CD4-positive, alpha-beta T cell treated with Interleukin-6 for 4 hours (primary cell): ENCODE results near the gene PGAM1.
A peak's percentile ranks its signal among the peaks of the same experiment; 100 is the strongest.
"Not testable (repeated sequence)": the region's sequence is repeated elsewhere in the genome, so short reads cannot be mapped to it uniquely, and the experiment has no call there.

Source experiments
- DNase-seq: peaks from one replicate; pipeline ENCODE4 v3.0.0-alpha.2; 2020; ENCODE audit warnings: mixed read lengths

Gene PGAM1

DNA sequence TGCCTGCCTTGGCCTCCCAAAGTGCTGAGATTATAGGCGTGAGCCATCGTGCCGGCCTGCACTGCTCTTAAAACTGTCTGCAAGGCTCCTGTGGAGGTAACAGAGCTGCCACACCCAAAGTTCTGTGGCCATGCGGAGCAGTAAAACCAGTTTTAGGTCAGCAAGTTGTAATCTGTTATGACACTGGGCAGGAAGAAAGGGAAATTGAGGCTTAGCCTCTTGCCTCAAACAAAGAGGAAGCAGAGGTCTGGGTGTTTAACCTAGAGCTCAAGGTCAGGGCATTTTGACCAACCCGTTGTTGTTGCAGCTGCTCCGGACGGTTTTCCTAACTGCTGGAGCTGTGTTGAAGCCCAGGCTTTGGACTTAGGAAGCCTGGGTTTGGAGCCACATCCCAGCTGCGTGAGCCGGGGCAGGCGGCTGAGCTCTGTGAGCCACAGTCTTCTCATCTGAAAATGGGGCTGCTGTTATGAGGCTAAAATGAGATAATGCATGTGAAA lies 17.4 kb upstream of the PGAM1 start:
- DNase-seq = no peak

DNA sequence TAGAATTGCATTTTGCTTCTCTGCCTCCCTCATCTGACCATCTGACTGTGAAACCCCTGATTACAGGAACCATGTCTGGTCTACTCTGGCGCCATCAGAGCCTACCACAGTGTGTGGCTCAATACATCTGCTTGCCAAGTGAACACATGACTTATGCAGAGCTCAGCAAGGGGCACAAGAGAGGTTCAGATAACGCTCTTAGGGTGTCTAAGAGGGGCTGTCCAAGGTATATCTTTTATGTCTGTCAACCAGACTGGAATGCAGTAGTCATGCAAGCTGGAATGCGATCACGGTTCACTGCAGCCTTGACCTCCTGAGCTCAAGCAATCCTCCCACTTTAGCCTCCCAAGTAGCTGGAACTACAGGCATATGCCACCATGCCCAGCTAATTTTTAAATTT lies 14.6 kb upstream of the PGAM1 start:
- DNase-seq = no peak

DNA sequence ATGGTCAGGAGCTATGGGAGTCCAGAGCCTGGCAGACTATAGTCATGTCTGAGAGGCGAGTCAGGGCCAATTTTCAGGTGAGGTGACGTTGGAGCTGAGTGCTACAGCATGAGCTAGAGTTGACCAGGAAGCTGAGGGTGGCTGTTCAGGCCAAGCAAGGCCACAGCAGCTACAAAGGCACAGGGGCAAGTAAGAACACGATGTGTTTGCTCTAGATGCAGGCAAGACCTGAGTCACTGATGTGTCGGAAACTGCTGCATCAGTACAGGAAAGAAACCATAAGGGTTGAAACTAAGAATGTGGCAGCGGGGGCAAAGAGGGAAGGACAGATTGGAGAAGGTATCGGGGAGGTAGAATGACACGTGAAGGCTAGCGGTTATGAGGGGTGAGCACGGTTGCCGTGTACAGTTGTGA lies 13.1 kb upstream of the PGAM1 start:
- DNase-seq = peak; percentile 7

DNA sequence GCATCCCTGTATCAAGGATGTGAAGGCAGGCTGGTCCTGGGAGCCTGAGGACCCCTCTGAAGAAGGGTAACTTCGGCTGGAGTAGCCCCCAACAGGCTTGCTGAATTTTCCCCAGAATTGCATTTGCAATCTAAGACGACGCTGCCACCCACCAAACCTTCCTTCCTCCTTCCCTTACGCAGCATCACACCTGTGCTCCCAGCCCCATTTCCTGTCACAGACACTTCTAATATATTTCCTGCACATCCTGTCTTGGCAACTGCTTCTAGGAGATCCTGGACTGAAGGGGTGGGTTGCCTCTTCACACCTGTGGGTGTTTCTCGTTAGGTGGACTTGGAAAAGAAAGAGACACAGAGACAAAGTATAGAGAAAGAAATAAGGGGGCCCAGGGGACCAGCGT lies 9.4 kb upstream of the PGAM1 start:
- DNase-seq = peak; percentile 40

DNA sequence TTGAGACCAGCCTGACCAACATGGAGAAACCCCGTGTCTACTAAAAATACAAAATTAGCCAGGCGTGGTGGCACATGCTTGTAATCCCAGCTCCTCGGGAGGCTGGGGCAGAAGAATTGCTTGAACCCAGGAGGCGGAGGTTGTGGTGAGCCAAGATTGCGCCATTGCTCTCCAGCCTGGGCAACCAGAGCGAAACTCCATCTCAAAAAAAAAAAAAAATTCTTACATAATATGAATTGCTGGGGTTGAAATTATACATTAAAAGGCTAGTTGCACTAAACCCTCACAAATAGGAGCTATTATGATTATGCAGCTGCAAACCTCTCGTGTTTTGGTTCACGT lies 2.3 kb upstream of the PGAM1 start:
- DNase-seq = not testable (repeated sequence)

DNA sequence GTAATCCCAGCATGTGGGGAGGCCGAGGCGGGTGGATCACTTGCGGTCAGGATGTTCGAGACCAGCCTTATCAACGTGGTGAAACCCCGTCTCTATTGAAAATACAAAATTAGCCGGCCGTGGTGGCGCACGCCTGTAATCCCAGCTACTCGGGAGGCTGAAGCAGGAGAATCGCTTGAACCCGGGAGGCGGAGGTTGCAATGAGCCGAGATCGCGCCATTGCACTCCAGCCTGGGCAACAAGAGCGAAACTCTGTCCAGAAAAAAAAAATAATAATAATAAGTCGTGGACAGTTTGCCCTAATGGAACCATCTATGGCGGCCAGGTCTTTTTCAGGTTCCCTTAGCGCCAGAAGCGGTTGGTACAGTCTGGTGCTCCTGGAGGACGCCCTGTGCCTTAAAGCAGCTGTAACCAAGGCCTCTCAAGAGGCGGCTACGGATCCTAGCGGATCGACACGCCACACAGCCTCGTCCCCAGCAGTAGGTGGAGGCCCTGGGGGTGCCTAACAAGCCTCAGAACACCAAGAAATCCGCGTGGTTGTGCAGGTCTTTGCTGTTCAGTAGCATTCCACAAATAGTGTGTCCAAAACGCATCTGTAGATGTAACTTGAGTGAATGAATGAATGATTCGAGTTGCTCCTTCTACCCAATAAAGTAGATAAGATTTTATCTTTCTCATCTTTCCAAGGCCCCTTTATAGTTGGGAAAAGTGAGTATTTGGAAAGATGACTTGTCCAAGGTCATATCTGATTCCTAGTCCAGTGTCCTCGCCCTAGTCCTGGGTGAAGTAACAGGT lies 982 bp downstream of the PGAM1 start:
- peak; percentile 11 for DNase-seq

DNA sequence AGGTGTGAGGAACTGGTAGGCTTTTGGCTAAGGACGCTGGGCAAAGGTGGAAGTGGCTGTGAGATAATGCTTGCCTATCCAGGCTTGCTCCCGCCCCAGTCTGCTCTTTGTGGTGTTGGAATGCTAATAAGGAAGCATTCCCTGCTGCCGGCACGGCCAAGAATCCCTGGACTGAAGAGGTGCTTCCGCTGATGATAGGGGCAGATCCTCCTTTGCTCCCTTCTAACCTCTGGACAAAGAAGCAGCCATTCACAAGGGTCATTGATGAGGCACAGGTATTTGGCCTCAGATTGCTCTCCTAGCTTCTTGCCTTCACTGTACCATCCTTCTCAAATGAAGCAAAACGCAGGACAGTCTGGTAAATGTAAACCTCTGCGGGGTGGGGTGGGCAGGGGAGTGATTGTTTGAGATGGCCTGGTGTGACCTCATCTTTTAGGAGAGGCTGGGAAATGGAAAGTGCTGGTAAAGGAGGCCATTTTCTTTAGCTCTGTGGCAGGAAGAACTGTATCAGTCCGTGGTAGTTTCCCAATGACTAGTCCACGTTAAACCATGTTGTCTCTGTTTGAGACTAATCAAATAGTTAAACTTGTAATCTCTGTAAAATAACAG lies 1.7 kb downstream of the PGAM1 start:
- no peak for DNase-seq

DNA sequence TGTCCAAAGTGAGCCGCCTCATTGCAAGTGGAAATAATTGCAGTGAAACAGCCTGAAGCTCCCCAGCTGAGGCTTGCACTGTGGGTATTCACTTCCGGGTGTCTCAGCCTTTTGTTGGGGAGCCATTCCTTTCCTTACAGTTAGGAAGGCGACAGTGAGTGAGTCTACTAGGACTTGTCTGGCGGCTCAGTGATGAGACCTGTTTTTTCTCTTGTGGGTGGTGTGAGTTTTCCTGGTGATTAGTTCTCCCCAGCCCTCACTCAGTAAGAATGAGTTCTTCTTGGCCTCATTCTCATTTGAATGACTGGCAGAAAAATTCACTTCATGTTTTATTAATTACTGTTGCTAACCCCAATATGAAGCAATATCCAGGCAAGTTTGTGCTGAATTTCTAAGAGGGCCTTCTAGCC lies 2.6 kb downstream of the PGAM1 start:
- peak; percentile 40 for DNase-seq

DNA sequence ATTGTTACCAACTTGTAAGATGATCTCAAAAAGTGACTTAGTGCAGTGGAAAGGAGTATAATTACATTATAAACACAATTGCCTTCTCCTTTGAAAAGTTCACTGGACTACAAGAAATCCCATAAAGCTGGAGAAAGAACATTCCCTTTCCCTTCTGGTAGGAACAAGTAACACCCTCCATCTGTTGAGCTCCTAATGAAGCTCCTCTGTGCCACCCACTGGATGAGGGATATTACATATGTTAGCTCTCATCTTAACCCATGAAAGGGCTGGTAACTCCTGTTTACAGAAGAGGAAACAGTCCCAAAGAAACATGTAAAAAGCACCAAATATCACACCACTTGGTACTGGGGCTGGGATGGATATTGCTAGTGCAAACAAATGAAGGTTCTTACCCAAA lies 8.1 kb downstream of the PGAM1 start:
- no peak for DNase-seq

DNA sequence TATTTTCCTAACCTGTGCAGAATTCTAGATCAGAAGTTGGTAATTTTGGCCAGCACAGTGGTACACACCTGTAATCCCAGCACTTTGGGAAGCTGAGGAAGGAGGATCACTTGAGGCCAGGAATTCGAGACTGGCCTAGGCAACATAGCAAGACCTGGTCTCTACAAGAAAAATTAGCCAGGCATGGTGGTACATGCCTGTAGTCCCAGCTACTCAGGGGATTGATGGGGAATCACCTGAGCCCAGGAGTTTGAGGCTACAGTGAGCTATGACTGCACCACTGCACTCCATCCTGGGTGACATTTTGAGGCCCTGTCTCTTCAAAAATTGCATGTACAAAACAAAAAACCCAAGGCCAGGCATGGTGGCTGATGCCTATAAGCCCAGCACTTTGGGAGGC lies 8.6 kb downstream of the PGAM1 start:
- DNase-seq = no peak

DNA sequence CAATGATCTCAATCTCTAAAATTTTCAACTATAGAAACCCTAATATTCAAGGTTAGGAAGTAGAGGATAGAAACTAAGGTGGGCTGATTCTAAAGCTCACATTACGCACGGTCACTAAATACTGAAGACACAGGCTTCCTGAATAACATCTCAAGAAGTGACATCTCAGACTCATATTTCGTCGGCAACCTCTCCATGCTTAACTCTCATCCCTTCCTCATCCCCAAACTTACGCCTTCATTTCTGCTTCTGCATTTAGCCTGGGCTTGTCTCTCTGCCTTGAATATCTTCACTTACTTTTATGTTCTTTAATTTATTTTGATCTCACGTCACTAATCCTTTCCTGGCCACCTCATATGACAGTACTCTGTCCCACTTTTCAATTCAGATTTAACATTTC lies 9.2 kb downstream of the PGAM1 start:
- DNase-seq = no peak

DNA sequence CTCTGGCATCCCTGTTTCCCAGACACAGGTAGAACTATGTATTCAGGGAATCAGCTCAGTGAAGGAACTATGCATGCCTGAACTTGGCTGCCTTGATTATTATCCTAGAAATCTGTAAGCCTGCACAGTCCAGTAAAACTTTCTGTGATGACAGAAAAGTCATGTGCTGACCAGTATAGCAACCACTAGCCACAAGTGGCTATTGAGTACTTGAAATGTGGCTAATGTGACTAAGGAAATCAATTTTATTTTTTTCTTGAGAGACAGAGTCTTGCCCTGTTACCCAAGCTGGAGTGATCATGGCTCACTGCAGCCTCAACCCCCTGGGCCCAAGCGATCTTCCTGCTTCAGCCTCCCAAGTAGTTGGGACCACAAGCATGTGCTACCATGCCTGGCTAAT lies 16.3 kb downstream of the PGAM1 start:
- no peak for DNase-seq

DNA sequence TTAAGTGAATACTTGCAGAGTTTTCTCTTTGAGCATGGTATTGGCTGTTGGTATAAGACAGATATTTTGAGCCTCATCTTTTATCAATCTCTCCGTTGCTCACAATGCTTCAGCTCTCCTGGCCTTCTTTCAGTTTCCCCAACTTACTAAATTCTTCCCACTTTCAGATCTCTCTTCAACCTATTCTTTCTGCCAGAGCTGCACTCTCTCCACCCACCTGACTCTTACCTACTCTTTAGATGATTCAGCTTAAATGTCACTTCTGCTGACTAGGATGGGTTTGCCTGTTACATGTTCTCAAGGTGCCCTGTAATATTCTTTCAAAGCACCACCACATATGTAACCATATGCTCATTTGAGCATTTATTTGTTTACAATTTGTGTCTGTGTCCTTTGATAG lies 18.2 kb downstream of the PGAM1 start:
- no peak for DNase-seq

DNA sequence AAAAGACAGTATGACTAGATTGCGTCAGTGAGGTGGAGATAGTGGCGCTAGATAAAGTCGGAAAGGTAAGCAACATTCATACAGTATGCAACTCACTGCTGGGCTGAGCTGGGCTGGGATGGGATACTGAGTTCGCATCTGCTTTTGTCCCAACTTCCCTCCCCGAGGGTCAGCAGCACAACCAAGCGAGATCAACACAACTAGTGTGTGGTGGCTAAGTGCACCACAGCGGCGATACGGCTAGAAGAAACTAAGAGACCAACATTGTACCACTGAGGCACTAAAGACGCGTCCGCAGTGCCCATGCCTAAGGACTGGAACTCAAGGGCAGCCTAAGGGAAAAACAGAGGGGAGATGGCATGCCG lies 19.3 kb downstream of the PGAM1 start:
- DNase-seq = no peak

DNA sequence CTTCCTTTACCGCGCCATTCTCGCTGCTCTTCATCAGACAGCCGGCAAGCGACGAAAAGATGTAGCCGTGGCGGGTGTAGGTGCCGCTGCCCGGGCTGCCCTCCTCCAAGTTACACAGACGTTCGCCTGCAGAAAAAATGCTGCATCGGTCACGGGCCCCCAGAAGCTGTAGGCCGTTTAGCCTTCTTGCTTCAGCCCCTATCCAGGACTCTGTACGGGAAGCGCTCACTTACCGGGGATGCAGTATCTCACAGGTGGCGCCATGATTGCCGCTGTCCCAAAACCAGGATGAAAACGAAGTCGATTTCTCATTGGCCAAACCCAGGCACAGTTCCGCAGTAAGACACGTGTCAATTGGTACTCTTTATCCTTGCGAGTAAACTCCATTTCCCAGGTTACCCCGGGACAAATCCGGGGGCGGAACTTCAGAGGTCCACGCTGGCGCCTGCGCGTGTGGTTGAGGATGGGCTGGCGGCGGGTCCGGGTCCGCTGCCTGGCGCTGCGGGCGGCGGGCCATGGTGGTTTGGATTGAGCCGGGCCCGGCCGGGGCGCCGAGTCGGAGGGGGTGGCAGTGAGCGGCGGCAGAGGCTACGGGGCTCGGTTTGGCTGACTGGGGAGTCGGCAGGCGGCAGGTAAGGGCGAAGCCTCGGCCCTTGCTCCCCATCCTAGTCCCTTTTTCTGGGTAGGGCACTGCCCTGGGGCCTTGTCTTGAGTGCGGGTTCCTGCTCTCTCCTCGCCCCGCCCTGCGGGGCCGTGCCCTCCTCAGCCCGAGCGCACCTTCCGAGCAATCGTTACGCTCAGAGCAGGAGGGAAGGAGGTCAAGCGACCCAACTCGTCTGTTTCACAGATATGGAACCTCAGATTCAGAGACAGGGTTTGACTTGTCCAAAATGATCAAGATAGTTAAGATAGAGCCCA lies 20.0 kb downstream of the PGAM1 start, which contains the start of the genes EXOSC1 and ZDHHC16:
Gene EXOSC1, minus strand, starts transcription at position 285 of the 918 bp plus-strand sequence. Its CDS starts 21 bp downstream, at position 264.
Gene ZDHHC16, plus strand, starts transcription at position 454 of the 918 bp plus-strand sequence. CDS start 5,501 bp downstream, outside the sequence.
- peak; percentile 91 for DNase-seq

DNA sequence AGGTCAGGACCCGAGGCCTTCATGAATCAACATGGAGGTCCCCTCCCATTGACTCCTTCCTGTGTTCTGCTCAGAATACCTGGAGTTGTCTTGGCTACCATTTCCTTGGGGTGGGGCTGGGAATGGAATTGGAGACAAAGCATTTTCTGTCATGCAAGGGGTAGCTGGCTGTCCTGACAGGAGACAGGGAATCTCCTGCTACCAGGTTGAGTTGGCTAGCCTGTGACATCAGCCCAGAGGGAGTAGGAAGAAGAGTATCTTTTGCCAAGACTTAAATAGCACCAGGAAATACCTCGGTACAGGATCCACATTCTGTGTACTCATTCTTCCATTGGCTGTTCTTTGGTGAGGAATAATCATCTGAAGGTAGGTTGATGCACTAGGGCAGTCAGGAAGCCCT lies 24.8 kb downstream of the PGAM1 start:
- no peak for DNase-seq

DNA sequence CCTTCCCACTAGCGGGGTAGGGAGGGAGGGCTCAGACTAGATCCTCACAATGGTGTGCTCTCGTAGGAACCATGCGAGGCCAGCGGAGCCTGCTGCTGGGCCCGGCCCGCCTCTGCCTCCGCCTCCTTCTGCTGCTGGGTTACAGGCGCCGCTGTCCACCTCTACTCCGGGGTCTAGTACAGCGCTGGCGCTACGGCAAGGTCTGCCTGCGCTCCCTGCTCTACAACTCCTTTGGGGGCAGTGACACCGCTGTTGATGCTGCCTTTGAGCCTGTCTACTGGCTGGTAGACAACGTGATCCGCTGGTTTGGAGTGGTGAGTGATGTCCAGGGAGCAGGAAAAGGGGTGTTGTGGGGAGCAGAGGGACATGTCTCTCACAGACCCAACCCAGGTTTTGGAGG lies 25.6 kb downstream of the PGAM1 start:
- DNase-seq = no peak

DNA sequence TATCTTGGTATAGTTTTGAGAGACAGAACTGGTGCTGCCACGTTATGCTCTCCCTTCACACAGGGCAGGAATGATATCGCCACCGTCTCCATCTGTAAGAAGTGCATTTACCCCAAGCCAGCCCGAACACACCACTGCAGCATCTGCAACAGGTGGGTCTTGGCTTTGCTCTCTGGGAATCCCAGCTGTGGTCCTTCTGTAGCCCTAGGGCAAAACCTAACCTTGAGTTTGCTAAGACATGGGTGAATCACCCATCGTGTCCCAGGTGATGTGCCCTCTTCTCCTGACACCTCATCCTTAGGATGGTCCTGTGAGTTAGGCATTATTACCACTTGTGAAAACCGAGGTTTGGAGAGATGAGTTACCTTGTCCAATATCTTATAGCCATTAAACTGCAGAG lies 26.4 kb downstream of the PGAM1 start:
- DNase-seq = no peak

DNA sequence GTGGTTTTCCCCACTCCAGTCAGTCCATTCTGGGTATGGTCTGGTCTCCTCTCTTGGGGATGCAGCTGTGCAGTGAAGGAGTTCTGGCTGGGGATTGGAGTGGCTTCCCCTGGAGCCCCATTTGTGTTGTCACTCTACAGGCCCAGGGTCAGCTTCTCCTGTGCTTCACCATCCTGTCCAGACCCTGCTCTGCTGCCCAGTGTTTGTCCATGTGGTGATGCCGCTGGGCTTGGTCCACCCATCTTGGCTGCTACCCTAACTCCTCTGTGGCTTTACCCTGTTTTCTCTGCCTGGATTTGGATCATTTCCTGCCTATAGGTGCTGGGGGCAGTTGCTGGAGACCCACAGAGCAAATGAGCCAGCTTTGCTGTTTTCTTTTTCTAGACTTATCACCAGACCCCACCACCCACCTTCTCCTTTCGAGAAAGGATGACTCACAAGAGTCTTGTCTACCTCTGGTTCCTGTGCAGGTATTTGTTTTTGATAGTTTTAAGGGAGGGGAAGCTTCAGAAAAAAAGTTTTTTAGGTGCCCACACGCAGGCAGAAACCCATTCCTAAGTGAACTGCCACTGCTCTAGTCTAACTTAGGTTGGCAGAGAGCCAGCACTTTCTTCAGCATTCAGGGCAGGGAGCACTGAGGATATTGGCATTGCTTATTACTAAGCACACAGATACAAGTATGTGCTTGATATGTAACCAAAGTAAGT lies 28.5 kb downstream of the PGAM1 start:
- DNase-seq = peak; percentile 72

DNA sequence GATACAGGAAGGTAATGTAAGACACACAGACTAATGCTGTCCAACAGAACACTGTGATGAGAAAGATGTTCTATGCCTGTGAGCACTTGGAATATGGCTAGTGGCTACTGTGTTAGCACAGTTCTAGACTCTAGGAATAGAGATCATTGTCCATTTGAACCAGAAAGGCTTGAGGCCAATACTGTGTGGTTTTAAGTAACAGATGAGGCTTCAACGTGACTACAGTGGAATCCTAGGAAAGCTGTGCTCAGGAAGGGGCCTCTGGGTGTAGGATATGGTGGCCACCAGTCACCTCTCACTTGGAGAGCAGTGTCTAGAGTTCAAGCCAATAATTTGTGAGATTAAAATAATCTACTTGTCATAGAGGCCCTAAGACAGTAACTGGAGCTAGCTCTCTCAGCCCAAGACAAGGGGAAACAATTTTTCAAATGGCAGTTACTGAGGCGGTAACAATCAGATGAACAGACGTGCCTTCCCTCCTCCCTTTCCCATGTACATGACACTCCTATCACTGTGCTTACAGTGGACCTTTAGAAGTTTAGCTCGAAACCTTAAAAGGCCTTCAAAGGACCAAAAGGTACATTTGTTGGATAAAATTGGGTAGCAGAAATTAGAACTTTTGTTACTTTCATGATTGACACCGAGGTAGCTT lies 30.2 kb downstream of the PGAM1 start:
- no peak for DNase-seq

DNA sequence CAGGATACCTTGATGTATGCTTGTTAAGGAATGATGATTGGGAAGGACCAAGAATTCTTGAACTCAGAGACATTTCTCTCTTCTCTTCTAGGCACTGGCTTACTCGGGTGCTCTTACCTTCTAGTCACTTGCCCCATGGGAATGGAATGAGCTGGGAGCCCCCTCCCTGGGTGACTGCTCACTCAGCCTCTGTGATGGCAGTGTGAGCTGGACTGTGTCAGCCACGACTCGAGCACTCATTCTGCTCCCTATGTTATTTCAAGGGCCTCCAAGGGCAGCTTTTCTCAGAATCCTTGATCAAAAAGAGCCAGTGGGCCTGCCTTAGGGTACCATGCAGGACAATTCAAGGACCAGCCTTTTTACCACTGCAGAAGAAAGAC lies 30.7 kb downstream of the PGAM1 start:
- DNase-seq = no peak

DNA sequence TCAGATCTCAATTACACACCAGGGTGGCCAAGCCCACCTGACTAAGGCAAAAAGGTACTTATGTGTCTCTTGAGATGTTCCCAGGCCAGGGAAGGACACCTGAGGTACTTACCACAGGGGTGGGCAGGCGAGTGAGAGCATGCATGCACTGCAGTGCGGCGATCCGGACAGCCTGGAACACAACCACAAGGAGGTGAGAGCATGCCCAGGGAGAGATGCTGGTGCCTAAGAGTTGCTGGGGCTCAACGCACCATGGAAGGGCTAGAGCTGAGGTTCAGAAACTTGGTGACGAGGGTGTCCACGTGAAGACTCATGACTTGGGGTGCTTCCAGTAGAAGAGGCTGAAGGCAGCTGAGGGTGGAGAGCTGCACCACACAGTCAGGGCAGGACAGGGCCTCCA lies 33.1 kb downstream of the PGAM1 start:
- DNase-seq = no peak
